LNCAP (cell line): ENCODE data around the gene GIGYF1.

Experiments
- TF ChIP-seq, protein P1 (sequence below): fragments of 450-650 bp; IDR thresholded peaks from 2 replicates; pipeline ENCODE4 v1.5.1; 2017; ENCODE audit warnings: mild to moderate bottlenecking

The GIGYF1 gene

GRCh38 chr7:100675105-100675451 lies 19.0 kb downstream of the GIGYF1 start:
- TF ChIP-seq, protein P1, sequence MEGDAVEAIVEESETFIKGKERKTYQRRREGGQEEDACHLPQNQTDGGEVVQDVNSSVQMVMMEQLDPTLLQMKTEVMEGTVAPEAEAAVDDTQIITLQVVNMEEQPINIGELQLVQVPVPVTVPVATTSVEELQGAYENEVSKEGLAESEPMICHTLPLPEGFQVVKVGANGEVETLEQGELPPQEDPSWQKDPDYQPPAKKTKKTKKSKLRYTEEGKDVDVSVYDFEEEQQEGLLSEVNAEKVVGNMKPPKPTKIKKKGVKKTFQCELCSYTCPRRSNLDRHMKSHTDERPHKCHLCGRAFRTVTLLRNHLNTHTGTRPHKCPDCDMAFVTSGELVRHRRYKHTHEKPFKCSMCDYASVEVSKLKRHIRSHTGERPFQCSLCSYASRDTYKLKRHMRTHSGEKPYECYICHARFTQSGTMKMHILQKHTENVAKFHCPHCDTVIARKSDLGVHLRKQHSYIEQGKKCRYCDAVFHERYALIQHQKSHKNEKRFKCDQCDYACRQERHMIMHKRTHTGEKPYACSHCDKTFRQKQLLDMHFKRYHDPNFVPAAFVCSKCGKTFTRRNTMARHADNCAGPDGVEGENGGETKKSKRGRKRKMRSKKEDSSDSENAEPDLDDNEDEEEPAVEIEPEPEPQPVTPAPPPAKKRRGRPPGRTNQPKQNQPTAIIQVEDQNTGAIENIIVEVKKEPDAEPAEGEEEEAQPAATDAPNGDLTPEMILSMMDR, result no peak

- TF ChIP-seq, protein P1, result no peak
Observed at GRCh38 chr7:100674411-100675104, 19.5 kb downstream of the GIGYF1 start.

GRCh38 chr7:100673942-100674410 lies 20.1 kb downstream of the GIGYF1 start:
- TF ChIP-seq, protein P1, result no peak

GRCh38 chr7:100673302-100673941 lies 20.6 kb downstream of the GIGYF1 start, which contains the start of gene GNB2:
TSS of gene GNB2 (plus strand) at chr7:100673740. CDS start at chr7:100676266, 2,526 bp downstream.
- TF ChIP-seq, protein P1, result no peak

GRCh38 chr7:100671353-100672327 lies 22.4 kb downstream of the GIGYF1 start:
- TF ChIP-seq, protein P1, result no peak

DNA sequence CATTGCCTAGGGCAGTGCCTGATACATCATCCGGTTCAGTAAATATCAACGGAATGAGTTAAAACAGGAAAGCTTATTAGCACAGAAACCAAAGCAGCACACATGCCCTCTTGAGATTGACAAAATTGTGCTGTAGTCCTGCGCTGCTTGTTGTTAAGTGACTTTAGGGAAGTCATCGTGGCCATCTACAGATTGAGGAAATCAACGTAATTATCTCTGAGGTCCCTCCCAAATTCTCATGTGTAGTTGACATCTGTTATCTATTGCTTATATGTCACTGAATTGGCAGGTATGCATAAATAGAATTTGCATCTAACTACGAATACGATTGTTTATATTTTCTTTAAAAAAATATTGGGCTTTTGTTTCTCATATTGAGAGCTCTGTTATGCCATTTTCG lies 24.0 kb downstream of the GIGYF1 start:
- TF ChIP-seq, protein P1, result no peak

DNA sequence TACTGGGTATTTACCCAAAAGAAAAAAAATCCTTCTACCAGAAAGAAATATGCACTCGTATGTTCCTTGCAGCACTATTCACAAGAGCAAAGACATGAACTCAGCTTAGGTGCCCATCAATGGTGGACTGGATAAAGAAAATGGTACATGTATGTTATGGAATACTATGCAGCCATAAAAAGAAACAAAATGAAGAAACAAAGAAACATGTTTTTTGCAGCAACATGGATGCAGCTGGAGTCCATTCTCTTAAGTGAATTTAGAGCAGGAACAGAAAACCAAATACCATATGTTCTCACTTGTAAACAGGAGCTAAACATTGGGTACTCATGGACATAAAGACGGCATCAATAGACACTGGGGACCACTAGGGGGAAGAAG lies 26.0 kb downstream of the GIGYF1 start:
- TF ChIP-seq, protein P1, result no peak
